Gastroesophageal sphincter (tissue), 4 donors: Measurements from ENCODE around the gene HOXB6. TPM values are rescaled to one million over a fixed set of nuclear protein-coding genes. Genes with fewer than 3 reads are reported as not detected.

Experiments used
- ATAC-seq: fragments of 150-250 bp; one replicate; pipeline ENCODE4 v1.9.1; 2016; ENCODE audit warnings: mild to moderate bottlenecking, moderate library complexity
- H3K27ac ChIP-seq, 4 donors: fragments of 200-600 bp; sonication (generic) in 3 of 4; 1 replicate in 3 of 4; 2 replicates in 1 of 4; pipeline ENCODE4 v1.5.1; 2016 to 2019
- H3K27me3 ChIP-seq: fragments of 200-600 bp; sonication (generic); one replicate; pipeline ENCODE4 v1.5.1; 2019
- H3K36me3 ChIP-seq, 2 donors: fragments of 200-600 bp; sonication (generic); one replicate each; pipeline ENCODE4 v1.5.1; 2019; ENCODE audit warnings: control low read depth in 1 of 2
- H3K4me1 ChIP-seq, 3 donors: fragments of 200-600 bp; sonication (generic); 1 replicate in 2 of 3; 2 replicates in 1 of 3; pipeline ENCODE4 v1.5.1; 2016 to 2019; ENCODE audit warnings: control low read depth in 2 of 3
- H3K4me3 ChIP-seq, 2 donors: fragments of 200-600 bp; sonication (generic); one replicate each; pipeline ENCODE4 v1.5.1; 2019; ENCODE audit warnings: mild to moderate bottlenecking in 1 of 2, moderate library complexity in 1 of 2
- H3K9me3 ChIP-seq, 3 donors: fragments of 200-600 bp; sonication (generic); one replicate each; pipeline ENCODE4 v1.5.1; 2017 to 2019; ENCODE audit warnings: control low read depth in 2 of 3
- CTCF ChIP-seq, 4 experiments: fragments of 200-600 bp in 2 of 4; fragments of 450-650 bp in 2 of 4; sonication (generic) in 1 of 4; IDR thresholded peaks; one replicate each; pipeline ENCODE4 v1.5.1; 2017 to 2019; ENCODE audit warnings: antibody characterized with exemption in 4 of 4, mild to moderate bottlenecking in 2 of 4, moderate library complexity in 2 of 4
- EP300 ChIP-seq: sonication (generic); formaldehyde crosslinking; IDR thresholded peaks from one replicate; pipeline ENCODE4 v1.6.1; 2017; ENCODE audit warnings: antibody characterized with exemption, mild to moderate bottlenecking
- POLR2A ChIP-seq, 2 donors: fragments of 450-650 bp; IDR thresholded peaks; one replicate each; pipeline ENCODE4 v1.6.1; 2017; ENCODE audit warnings: antibody characterized with exemption in 2 of 2, mild to moderate bottlenecking in 2 of 2, moderate library complexity in 1 of 2
- POLR2AphosphoS5 ChIP-seq: sonication (generic); formaldehyde crosslinking; IDR thresholded peaks from one replicate; pipeline ENCODE4 v1.6.1; 2017; ENCODE audit warnings: antibody characterized with exemption
- WGBS, 2 donors: methylation state at CpG; one replicate each; pipeline ENCODE4 v1.1.5; 2018; ENCODE audit warnings: low coverage in 1 of 2; 5-methylcytosine and 5-hydroxymethylcytosine counted together
- total RNA-seq, 4 donors: library from RNA; depleted of rRNA; stranded (reverse); fragments of >200 nt; gene quantifications; one replicate each; pipeline ENCODE4 v1.1.0, GENCODE V29; 2016

Gene HOXB6
- total RNA-seq, 4 donors from 2014 or later, result 4.9 to 40.1 (median 5.1) TPM

DNA sequence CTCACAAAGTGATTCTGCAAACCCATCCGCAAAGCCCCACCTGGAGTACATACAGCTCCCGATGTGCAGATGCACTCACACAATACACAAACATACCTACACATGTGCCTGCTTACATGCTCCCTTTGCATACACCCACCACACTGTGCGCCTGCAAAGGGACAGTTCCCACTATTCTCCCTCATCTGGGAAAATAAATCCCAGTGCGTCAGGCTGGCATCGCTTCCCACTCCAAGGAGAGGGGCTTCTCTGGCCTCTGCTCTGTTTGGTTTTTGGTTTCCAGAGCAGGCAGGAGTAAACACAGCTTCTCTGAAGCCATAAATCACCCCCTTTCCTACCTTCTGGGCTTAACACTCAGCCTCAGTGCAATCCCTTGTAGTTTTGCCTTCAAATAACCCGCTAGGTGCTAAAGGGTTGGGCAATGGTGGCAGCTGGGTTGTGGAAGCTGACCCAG is 41.4 kb downstream of the HOXB6 start:
- Histone ChIP-seq H3K36me3 (no peaks in the 10 kb centered on the region), H3K27me3 (no peaks in the 10 kb centered on the region), H3K4me3 (peak overlapping the region; percentile 43 to 63), H3K9me3 (no peaks in the 10 kb centered on the region), H3K27ac (peak overlapping the region; percentile 68 to 98 (median 97)), H3K4me1 (peaks cover 5 to 100% (median 75%) of the 10 kb centered on the region in 3 donors)
- no peak for ATAC-seq
- 30% methylated on average over 3 of the region's 6 CpGs; no CpG with 5 or more reads in 1 of the 2 donors for WGBS, 2 donors
- TF ChIP-seq POLR2A (IDR thresholded peaks at IDR 0.05) (no peak), EP300 (no peak), CTCF (IDR thresholded peaks at IDR 0.05) (no peak), POLR2AphosphoS5 (no peak)

GRCh38 chr17:48562934-48563333 is 41.9 kb downstream of the HOXB6 start:
- H3K27me3 ChIP-seq, result no peaks in the 10 kb centered on the region
- H3K36me3 ChIP-seq, result no peaks in the 10 kb centered on the region
- TF ChIP-seq CTCF (IDR thresholded peaks at IDR 0.05) (no peak), POLR2A (IDR thresholded peaks at IDR 0.05) (no peak), POLR2AphosphoS5 (no peak), EP300 (no peak)
- peaks cover 5 to 100% (median 77%) of the 10 kb centered on the region in 3 donors for H3K4me1 ChIP-seq
- no peak for ATAC-seq
- H3K9me3 ChIP-seq, result no peaks in the 10 kb centered on the region
- WGBS, 2 donors, result 15 to 37% methylated on average over 2 to 5 of the region's 5 CpGs
- peak overlapping the region in 1 of 2 donors; percentile 63 for H3K4me3 ChIP-seq
- H3K27ac ChIP-seq, result peak overlapping the region in 3 of 4 donors; percentile 97 to 98 (median 97)

GRCh38 chr17:48561884-48562810 is 42.6 kb downstream of the HOXB6 start:
- Histone ChIP-seq H3K36me3 (no peaks in the 10 kb centered on the region), H3K4me1 (peaks cover 3 to 100% (median 77%) of the 10 kb centered on the region in 3 donors), H3K9me3 (no peaks in the 10 kb centered on the region), H3K4me3 (no peak overlapping the region), H3K27me3 (no peaks in the 10 kb centered on the region), H3K27ac (peak overlapping the region in 3 of 4 donors; percentile 97 to 98 (median 97))
- WGBS, 2 donors, result 42 to 67% methylated on average over 8 to 13 of the region's 15 CpGs
- TF ChIP-seq CTCF (IDR thresholded peaks at IDR 0.05), result peak in 3 of 4 experiments; percentile 20 to 37 (median 22)
- TF ChIP-seq POLR2A (IDR thresholded peaks at IDR 0.05), result no peak
- TF ChIP-seq EP300, result no peak
- no peak for TF ChIP-seq POLR2AphosphoS5
- no peak for ATAC-seq

DNA sequence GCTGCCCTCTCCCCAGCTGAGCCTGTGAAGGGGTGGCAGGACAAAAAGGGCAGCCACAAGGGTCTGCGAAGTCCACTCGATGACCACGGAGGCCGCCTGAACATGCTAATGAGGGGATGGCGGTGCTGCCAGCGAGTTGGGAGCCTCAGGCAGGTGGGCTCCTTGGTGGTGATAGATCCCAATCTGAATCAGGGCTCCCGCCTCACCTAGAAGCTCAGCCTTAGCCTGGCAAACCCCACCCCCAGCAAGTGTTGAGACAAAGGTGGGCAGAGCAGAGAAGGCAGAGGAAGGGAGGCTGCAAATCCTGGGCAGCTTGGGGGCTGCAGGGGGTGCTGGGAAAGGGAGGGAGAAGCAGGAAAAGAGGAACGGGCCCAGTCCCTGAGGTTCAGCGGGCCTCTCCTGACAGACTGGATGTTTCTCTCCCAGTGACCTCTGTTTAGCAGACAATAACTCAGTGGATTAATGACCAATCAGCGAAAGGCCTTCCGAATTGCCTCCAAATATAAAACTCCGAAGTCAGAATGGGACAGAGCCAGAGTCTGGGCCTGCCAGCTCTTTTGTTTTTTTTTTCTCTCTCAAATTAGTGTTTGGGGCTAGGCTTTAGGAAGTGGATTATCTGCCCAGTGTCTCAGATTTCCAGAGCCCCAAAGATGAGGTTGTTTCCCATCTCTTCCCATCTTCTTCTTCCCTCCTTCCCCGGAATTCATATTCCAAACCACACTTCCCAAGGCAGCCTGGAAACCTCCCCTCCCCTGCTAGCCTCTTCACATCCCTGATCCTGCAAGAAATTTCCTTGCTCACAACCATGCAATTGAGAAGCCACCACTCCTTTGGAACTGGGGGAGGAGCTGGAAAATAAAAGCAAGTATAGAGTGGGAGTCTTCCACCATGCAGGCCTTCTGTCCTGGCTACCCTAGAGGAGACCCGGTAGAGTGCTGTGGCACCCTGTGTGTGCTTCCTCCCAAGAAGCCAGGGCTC is 44.7 kb downstream of the HOXB6 start:
- WGBS, 2 donors, result 22 to 25% methylated on average over 9 to 14 of the region's 14 CpGs
- TF ChIP-seq POLR2AphosphoS5 (peak; percentile 62), POLR2A (IDR thresholded peaks at IDR 0.05) (peak; percentile 23 to 26), EP300 (no peak), CTCF (IDR thresholded peaks at IDR 0.05) (no peak)
- Histone ChIP-seq H3K27ac (peak overlapping the region; percentile 90 to 98 (median 97)), H3K4me3 (peak overlapping the region in 1 of 2 donors; percentile 60), H3K9me3 (no peaks in the 10 kb centered on the region), H3K4me1 (peaks cover 0 to 97% (median 72%) of the 10 kb centered on the region in 3 donors), H3K27me3 (no peaks in the 10 kb centered on the region), H3K36me3 (no peaks in the 10 kb centered on the region)
- ATAC-seq, result peak; percentile 35
